Activated CD4-positive, CD25-positive, alpha-beta regulatory T cell (primary cell): ENCODE data around the gene NCOA1.
"Not testable (repeated sequence)": the region's sequence is repeated elsewhere in the genome, so short reads cannot be mapped to it uniquely, and the experiment has no call there.

ENCODE experiments used
- DNase-seq, 4 experiments: peaks; one replicate each; lab custom pipeline; 2025; lab: John Stamatoyannopoulos, UW

The NCOA1 gene

DNA sequence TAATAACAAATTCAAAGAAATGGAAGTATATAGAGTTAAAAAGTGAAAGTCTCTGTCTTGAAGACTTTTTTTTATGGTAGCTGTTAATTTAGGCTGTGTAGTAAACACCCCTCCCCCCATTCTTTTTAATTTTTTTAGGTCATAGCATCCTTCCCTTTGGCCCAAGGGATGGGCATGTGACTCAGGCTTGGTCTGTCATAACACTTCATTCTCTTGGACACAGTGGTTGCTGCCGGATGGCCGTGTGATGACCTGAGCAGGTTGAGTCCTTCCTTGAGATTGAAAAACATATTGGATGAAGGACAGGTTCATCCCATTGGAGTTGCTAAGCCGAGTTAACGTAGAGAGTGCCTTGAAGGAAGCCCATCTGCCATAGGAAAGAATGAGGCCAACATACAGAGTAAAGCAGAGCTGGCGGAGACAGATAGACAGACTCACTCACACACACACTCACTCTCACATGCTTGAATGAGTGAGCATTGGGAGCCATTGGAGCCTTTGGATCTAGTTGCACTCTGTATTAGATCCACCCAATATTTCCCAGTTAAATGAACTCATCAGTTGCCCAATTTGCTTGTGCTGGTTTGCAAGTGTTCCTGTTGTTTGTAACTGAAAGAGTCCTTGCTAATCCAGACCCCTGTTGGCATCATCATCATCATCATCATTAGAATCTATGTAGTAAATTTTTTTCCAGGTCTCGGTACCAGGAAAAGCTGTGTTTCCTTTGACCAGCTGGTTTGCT lies 14.7 kb downstream of the NCOA1 start:
- no peak for DNase-seq

GRCh38 chr2:24507549-24507948 lies 16.5 kb downstream of the NCOA1 start:
- no peak for DNase-seq

DNA sequence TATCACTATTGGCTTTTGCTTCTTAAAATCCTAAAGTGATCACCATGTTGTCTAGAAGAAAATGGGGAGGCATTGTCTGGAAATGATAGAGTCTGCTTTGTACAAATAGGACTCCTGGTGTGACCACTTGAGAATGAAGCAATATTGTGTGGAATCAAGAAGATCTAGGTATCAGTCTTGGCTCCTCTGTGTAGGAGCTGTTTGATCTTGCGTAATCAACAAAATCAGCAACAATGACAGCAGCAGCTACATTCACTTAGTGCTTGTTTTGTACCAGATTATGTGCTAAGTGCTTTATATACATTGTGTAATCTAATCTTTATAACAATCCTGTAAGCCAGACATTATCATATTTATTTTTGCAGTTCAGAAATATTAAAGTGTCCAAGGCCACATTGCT lies 17.8 kb downstream of the NCOA1 start:
- no peak for DNase-seq

GRCh38 chr2:24509425-24509824 lies 18.4 kb downstream of the NCOA1 start:
- no peak for DNase-seq

DNA sequence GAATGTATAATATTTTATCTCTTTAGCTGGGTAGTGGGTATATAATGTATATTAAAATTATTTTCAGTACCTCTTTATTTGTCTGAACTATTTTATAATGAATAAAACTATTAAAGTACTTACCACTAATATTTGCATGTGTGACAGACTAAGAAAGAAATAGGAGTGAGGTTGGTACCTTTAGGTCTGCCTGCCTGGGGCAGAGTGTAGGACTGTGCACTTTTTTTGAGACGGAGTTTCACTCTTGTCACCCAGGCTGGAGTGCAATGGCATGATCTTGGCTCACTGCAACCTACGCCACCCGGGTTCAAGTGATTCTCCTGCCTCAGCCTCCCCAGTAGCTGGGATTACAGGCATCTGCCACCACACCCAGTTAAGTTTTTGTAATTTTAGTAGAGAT lies 18.8 kb downstream of the NCOA1 start:
- DNase-seq: no peak

DNA sequence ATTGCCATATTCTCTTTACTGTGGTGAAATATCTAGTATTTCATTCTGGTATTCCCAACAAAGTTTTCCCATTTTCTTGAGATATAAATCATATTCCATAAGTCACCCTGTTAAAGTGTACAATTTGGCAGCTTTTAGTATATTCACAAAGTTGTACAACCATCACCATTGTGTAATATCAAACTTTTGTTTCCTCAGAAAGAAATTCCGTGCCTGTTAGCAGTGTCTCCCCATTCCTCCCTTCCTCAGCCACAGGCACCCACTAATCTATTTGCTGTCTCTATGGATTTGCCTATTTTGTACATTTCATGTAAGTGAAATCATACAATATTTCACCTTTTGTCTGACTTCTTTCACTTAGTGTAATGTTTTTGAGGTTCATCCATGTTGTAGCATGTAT lies 19.7 kb downstream of the NCOA1 start:
- no peak for DNase-seq

- DNase-seq: no peak
These were observed 20.1 kb downstream of the NCOA1 start for GRCh38 chr2:24511198-24511597.

DNA sequence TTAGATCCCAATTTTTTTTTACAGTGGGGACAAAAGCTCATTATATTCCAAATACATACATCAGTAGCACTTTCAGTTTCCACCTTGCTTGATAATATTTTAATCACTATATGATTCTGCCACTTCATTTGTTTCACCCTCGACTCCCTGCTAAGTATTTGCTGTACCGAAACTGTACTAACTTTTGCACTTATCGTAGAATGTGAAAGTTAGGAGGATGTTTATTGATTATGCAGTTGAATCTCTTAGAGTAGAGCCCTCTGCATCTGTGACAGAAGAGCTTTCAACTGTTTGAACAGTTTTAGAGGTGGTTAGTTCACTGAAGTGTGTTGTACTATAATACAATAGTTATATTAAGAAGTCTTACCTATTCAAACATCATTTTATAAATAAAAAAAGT lies 20.8 kb downstream of the NCOA1 start:
- DNase-seq: no peak

GRCh38 chr2:24512404-24512803 lies 21.4 kb downstream of the NCOA1 start:
- no peak for DNase-seq

- no peak for DNase-seq
These were observed 21.8 kb downstream of the NCOA1 start for GRCh38 chr2:24512831-24513230.

DNA sequence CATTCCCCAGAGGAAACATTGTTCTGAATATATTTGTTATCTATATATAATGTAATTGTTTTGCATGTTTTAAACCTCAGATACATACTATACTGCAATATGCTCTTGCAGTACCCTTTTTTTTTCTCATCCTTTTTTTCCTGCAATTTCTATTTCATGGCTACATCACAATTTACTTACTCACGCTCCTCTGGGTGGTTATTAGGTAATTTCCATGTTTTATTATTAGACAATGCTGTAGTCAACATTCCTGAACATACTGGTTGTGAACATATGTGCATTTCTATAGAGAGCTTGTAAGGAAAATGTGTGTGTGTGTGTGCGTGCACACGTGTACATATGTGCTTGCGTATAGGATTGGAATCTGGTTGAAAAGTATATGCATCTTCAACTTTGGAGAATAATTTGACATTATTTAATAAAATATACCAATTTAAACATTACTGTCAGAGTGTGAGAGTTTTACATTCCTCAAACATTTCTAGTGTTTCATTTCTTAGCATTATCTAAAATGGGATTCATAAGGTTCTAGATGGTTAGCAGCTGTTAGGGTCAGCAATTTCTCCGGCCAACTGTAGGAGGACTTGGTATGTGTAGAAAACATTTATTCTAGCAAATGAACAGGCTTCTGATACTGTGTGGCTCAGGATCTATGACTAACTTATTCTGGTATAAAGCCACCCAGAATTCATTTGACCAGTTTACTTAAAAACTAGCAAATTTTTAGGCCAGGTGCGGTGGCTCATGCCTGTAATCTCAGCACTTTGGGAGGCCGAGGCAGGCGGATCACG lies 22.4 kb downstream of the NCOA1 start:
- no peak for DNase-seq

GRCh38 chr2:24514820-24515219 lies 23.8 kb downstream of the NCOA1 start:
- DNase-seq: no peak

DNA sequence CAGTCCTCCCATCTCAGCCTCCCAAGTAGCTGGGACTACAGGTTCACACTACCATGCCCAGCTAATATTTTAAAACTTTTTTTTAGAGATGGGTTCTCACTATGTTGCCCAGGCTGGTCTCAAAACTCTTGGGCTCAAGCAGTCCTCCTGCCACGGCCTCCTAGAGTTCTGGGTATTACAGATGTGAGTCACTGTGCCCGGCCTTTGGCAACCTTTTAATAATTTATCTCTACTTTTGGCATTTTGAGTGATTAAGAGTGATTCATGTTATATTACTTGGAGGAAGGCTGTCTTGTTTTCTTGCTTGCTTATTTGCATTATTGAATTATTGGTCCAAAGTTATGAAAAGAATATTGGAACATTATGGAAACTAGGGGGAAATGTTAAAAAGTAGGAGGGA lies 24.3 kb downstream of the NCOA1 start:
- DNase-seq: no peak

- DNase-seq: no peak
These were observed 24.8 kb downstream of the NCOA1 start for GRCh38 chr2:24515831-24516230.

- no peak for DNase-seq
These were observed 26.2 kb downstream of the NCOA1 start for GRCh38 chr2:24517247-24517646.

DNA sequence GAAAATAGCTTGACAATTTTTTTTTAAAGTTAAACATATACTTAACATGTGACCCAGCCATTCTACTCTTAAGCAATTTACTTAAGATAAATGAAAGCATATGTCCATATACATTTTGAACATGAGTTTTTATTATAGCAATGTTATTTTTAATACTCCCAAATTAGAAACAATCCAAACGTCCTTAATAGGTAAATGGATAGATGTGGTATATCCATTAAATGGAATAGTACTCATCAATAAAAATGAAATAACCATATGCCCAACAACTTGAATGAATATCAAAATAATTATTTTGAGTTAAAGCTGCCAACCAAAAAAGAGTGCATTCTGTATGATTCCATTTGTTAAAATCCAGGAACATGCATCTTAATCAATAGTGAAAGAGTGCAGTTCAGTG lies 29.1 kb downstream of the NCOA1 start:
- DNase-seq: no peak

DNA sequence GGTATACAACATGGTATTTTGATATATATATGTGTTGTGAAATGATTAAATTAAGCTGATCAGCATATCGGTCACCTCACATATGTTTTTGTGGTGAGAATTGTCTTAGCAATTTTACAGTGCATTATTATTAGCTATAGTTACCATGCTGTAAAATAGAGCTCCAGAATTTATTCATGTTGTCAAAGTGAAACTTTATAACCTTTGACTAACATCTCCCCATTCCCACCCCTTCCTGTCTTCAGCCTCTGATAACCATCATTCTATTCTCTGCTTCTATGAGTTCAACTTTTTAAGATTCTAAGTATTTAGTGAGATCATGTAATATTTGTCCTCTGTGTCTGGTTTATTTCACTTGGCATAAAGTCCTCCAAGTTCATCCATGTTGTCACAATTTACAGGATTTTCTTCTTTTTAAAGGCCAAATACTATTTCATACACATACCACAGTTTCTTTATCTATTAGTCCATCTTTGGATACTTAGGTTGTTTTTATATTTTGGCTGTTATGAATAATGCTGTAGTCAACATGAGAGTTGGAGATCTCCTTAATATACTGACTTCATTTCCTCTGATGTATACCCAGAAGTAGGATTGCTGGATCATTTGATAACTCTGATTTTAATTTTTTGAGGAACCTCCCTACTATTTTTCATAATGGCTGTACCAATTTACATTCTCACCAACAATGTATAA lies 30.3 kb downstream of the NCOA1 start:
- no peak for DNase-seq

GRCh38 chr2:24521975-24522639 lies 31.1 kb downstream of the NCOA1 start:
- no peak for DNase-seq

- DNase-seq: no peak
These were observed 36.5 kb downstream of the NCOA1 start for GRCh38 chr2:24527536-24527935.

GRCh38 chr2:24530796-24531195 lies 39.7 kb downstream of the NCOA1 start:
- no peak for DNase-seq

- not testable (repeated sequence) for DNase-seq
These were observed 40.6 kb downstream of the NCOA1 start for GRCh38 chr2:24531610-24532009.

- not testable (repeated sequence) for DNase-seq
These were observed 41.0 kb downstream of the NCOA1 start for GRCh38 chr2:24532057-24532456.
